Lower lobe of right lung (tissue), 2 donors: Measurements from ENCODE around the gene MRGPRF. TPM values are rescaled to one million over a fixed set of nuclear protein-coding genes. Genes with fewer than 3 reads are reported as not detected.

Experiments used
- ATAC-seq, 2 donors: fragments of 200-7000 bp; cut with Tn5 transposase; one replicate each; pipeline ENCODE4 v1.9.1; 2020 to 2022; ENCODE audit warnings: mild to moderate bottlenecking in 2 of 2, moderate library complexity in 2 of 2
- DNase-seq: peaks from one replicate; pipeline ENCODE4 v3.0.0-alpha.2; 2020
- H3K27ac ChIP-seq: fragments of 200-600 bp; one replicate; pipeline ENCODE4 v1.8.0; 2022
- H3K27me3 ChIP-seq: fragments of 200-600 bp; one replicate; pipeline ENCODE4 v1.8.0; 2022; ENCODE audit warnings: low read depth
- H3K36me3 ChIP-seq: fragments of 200-600 bp; one replicate; pipeline ENCODE4 v1.8.0; 2022; ENCODE audit warnings: mild to moderate bottlenecking
- H3K4me1 ChIP-seq: fragments of 200-600 bp; one replicate; pipeline ENCODE4 v1.8.0; 2022
- H3K4me3 ChIP-seq: fragments of 200-600 bp; one replicate; pipeline ENCODE4 v1.8.0; 2022; ENCODE audit warnings: mild to moderate bottlenecking
- H3K9me3 ChIP-seq: fragments of 200-600 bp; one replicate; pipeline ENCODE4 v1.8.0; 2022
- CTCF ChIP-seq: fragments of 200-600 bp; IDR thresholded peaks from one replicate; pipeline ENCODE4 v1.8.0; 2022; ENCODE audit warnings: antibody characterized with exemption, mild to moderate bottlenecking
- intact Hi-C: fragments of 100-400 bp; cut with DNase I; formaldehyde crosslinking; loops from one replicate; pipeline ENCODE4 v1.11.0; 2022
- total RNA-seq: library from RNA; stranded (reverse); fragmentation: NEBNext Ultra II Directional; extraction: Animal tissue kit (Norgen Biotek cat#: 25700); gene quantifications from one replicate; pipeline ENCODE4 v1.2.1, GENCODE V29; 2021
- donor health status: DM: no; HTN: yes; CAD: no; lungs with severe emphysema.

MRGPRF gene
- total RNA-seq, 1 donor from 2014 or later: 11.5 TPM

DNA sequence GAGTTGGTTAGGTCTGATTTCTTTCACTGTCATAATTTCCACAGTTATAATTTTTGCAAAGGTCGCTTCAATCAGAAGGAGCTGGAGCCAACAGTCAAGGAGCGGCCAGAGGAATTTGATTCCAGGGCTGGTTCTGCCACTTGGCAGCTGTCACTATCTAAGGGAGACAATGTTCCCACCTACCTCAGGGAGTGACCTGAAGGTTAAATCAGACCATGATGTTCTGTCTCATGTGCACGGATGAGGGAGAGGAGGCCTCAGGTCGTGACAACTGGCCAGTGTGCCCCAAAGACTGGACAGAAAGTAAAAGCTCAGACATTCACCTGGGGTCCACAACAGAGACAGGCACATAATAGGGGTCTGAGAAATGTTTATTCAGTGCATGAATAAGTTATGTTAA lies 39.8 kb downstream of the MRGPRF start:
- ATAC-seq (no peak), DNase-seq (peak; percentile 1)
- intact Hi-C loops: no loop called here
- no peak overlapping the region for H3K4me3 ChIP-seq
- H3K4me1 ChIP-seq: no peaks in the 10 kb centered on the region
- TF ChIP-seq CTCF: no peak
- no peaks in the 10 kb centered on the region for H3K9me3 ChIP-seq
- H3K27me3 ChIP-seq: peaks cover 5% of the 10 kb centered on the region
- H3K36me3 ChIP-seq: no peaks in the 10 kb centered on the region
- H3K27ac ChIP-seq: no peak overlapping the region

DNA sequence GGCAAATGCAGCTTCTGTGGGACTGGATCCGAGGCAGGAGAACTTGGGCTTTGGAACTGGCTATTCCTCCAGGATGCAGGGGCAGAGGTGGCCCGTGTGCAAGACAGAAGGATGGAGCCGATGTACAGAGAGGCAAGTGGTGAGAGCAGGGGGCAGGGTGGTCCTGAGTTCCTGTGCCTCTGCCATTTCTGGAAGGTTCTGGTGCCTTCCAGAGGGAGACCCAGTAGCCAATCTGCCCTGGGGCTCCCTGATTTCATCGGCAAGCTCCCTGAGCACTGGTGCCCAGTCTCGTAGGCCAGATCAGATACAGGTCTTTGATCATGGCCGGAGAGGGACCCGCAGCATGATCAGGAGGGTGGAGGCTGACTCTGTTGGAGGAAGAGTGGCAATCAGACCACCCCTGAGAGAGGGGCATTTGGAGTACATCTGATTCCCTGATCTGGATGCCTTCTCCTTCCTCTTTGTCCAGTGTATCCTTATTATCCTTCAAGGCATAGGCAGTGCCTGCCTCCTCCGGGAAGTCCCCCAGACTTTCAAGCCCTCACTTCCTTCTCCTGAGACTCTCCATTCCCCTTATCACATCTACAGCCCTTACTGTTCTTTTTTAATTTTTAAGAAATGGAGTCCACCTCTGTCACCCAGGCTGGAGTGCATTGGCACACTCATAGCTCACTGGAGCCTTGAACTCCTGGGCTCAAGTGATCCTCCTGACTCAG lies 42.0 kb downstream of the MRGPRF start:
- DNase-seq: peak; percentile 15
- no peak for TF ChIP-seq CTCF
- H3K27me3 ChIP-seq: peaks cover 5% of the 10 kb centered on the region
- no peaks in the 10 kb centered on the region for H3K36me3 ChIP-seq
- ATAC-seq: no peak
- no peak overlapping the region for H3K27ac ChIP-seq
- no peaks in the 10 kb centered on the region for H3K4me1 ChIP-seq
- intact Hi-C loops: no loop called here
- no peaks in the 10 kb centered on the region for H3K9me3 ChIP-seq
- H3K4me3 ChIP-seq: no peak overlapping the region

DNA sequence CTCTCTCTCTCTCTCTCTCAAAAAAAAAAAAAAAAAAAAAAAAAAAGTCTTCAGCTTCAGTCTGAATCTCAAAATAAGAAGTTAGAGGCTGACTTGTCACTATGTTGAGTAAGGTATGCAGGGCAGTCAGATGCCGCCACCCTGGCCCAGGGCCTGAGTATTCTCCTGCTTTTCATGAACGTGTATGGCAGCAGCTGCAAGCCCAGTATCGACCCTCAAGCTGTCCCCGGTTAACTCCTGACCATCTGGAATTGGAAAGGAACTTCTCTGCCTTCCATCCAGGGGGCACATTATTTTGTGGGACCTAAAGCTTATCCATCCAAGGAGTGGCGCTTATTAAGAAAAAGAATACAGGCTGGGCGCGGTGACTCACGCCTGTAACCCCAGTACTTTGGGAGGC lies 43.7 kb downstream of the MRGPRF start:
- TF ChIP-seq CTCF: no peak
- ATAC-seq: no peak
- H3K9me3 ChIP-seq: no peaks in the 10 kb centered on the region
- peak; percentile 15 for DNase-seq
- no peak overlapping the region for H3K27ac ChIP-seq
- H3K36me3 ChIP-seq: no peaks in the 10 kb centered on the region
- no peak overlapping the region for H3K4me3 ChIP-seq
- intact Hi-C loops: no loop called here
- no peaks in the 10 kb centered on the region for H3K4me1 ChIP-seq
- peaks cover 5% of the 10 kb centered on the region for H3K27me3 ChIP-seq

DNA sequence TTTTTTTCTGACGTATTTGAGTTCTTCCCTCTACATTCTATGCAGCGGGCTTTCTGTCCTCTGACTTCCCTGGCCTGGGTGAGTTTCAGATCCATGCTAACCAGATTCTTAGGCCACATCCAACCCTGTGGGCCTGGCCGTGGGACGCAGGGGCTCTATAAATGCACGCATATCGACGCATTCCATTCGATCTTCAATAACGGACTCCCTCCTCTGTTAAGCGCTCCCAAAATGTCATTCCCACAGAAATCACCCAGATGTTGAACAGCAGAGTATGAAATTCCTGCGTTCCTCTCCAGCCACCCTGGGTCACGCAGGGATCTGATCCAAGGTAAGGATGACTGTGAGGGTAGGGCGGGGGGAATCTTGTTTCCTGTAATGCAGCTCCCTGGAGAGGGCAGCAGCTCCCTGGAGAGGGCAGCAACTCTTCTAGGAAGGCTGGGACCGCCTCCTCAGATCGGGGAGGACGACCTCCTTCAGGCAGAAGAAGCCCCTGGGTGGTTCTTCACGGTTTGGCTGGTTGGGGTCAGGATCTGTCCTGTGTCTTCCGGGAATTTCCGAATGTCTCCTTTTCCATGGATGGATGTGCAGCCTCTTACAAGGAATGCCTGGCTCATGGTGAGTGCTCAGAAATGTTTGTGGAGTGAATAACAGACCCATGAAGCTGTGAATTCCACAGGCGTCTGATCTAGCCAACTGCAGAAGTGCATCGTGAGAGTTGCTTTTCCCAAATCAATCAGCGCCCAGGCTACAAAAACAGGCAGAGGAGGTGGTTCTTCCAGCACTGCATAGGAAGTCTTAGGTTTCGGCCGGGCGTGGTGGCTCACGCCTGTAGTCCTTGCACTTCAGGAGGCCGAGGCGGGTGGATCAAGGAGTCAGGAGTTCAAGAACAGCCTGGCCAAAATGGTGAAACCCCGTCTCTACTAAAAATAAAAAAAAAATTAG lies 44.5 kb downstream of the MRGPRF start:
- Histone ChIP-seq H3K36me3 (no peaks in the 10 kb centered on the region), H3K27ac (no peak overlapping the region), H3K27me3 (peaks cover 5% of the 10 kb centered on the region), H3K4me3 (no peak overlapping the region), H3K4me1 (no peaks in the 10 kb centered on the region), H3K9me3 (no peaks in the 10 kb centered on the region)
- DNase-seq: peak; percentile 16
- no peak for ATAC-seq
- intact Hi-C loops: no loop called here
- TF ChIP-seq CTCF: no peak

- no peaks in the 10 kb centered on the region for H3K9me3 ChIP-seq
- H3K27ac ChIP-seq: no peak overlapping the region
- no peak overlapping the region for H3K4me3 ChIP-seq
- DNase-seq: peak; percentile 6
- no peak for ATAC-seq
- no peak for TF ChIP-seq CTCF
- no peaks in the 10 kb centered on the region for H3K4me1 ChIP-seq
- intact Hi-C loops: no loop called here
- H3K36me3 ChIP-seq: no peaks in the 10 kb centered on the region
- H3K27me3 ChIP-seq: peaks cover 5% of the 10 kb centered on the region
These were observed 45.9 kb downstream of the MRGPRF start for GRCh38 chr11:68966894-68967780.
